SK-N-SH treated with all-trans-retinoic acid at 6 μM for 48 hours (cell line): ENCODE measurements around the gene UNC93B1.

ENCODE experiments used
- ATAC-seq: fragments of 200-7000 bp; cut with Tn5 transposase; 3 replicates; pipeline ENCODE4 v1.9.1; 2020; ENCODE audit warnings: mild to moderate bottlenecking, moderate library complexity
- ARNTL ChIP-seq: fragments of 450-650 bp; formaldehyde crosslinking; IDR thresholded peaks from 2 replicates; pipeline ENCODE4 v1.5.0; 2020; ENCODE audit warnings: low read depth, mild to moderate bottlenecking, moderate library complexity, borderline replicate concordance
- BACH2 ChIP-seq: fragments of 250-450 bp; sonication (Bioruptor Pico); IDR thresholded peaks from 2 replicates; pipeline ENCODE4 v1.9.0; 2021; ENCODE audit warnings: mild to moderate bottlenecking, borderline replicate concordance
- CREB5 ChIP-seq: fragments of 250-450 bp; sonication (Bioruptor Pico); IDR thresholded peaks from 2 replicates; pipeline ENCODE4 v1.5.1; 2020; ENCODE audit warnings: low read depth, mild to moderate bottlenecking, moderate library complexity
- CSDC2 ChIP-seq: fragments of 250-450 bp; sonication (Bioruptor Pico); IDR thresholded peaks from 2 replicates; pipeline ENCODE4 v1.5.0; 2020; ENCODE audit warnings: mild to moderate bottlenecking, moderate library complexity
- CSRNP3 ChIP-seq: fragments of 250-450 bp; sonication (Bioruptor Pico); IDR thresholded peaks from 2 replicates; pipeline ENCODE4 v1.5.1; 2021; ENCODE audit warnings: mild to moderate bottlenecking, moderate library complexity
- ESRRG ChIP-seq: fragments of 250-450 bp; sonication (Bioruptor Pico); IDR thresholded peaks from 2 replicates; pipeline ENCODE4 v1.6.1; 2021; ENCODE audit warnings: mild to moderate bottlenecking
- ISL1 ChIP-seq: fragments of 250-450 bp; sonication (Bioruptor Pico); IDR thresholded peaks from 2 replicates; pipeline ENCODE4 v2.1.2; 2022; ENCODE audit warnings: mild to moderate bottlenecking, moderate library complexity
- OSR1 ChIP-seq: fragments of 250-450 bp; sonication (Bioruptor Pico); IDR thresholded peaks from 2 replicates; pipeline ENCODE4 v1.8.0; 2022; ENCODE audit warnings: moderate library complexity, mild to moderate bottlenecking, inconsistent platforms
- PATZ1 ChIP-seq: fragments of 250-450 bp; sonication (Bioruptor Pico); IDR thresholded peaks from 2 replicates; pipeline ENCODE4 v1.8.0; 2020; ENCODE audit warnings: mild to moderate bottlenecking, moderate library complexity, borderline replicate concordance
- POU6F1 ChIP-seq: fragments of 250-450 bp; sonication (Bioruptor Pico); IDR thresholded peaks from 2 replicates; pipeline ENCODE4 v1.8.0; 2021; ENCODE audit warnings: low read depth, mild to moderate bottlenecking, moderate library complexity, borderline replicate concordance
- PPARA ChIP-seq: fragments of 250-450 bp; sonication (Bioruptor Pico); IDR thresholded peaks from 2 replicates; pipeline ENCODE4 v1.5.0; 2020; ENCODE audit warnings: mild to moderate bottlenecking, borderline replicate concordance
- RARB ChIP-seq: fragments of 250-450 bp; sonication (Bioruptor Pico); IDR thresholded peaks from 2 replicates; pipeline ENCODE4 v1.8.0; 2021; ENCODE audit warnings: mild to moderate bottlenecking, moderate library complexity
- TCF4 ChIP-seq: fragments of 250-450 bp; sonication (Bioruptor Pico); IDR thresholded peaks from 2 replicates; pipeline ENCODE4 v1.8.0; 2021; ENCODE audit warnings: mild to moderate bottlenecking, moderate library complexity, borderline replicate concordance
- TOX ChIP-seq: fragments of 250-450 bp; sonication (Bioruptor Pico); IDR thresholded peaks from 2 replicates; pipeline ENCODE4 v1.8.0; 2021; ENCODE audit warnings: mild to moderate bottlenecking, moderate library complexity, borderline replicate concordance
- TSHZ2 ChIP-seq: fragments of 250-450 bp; sonication (Bioruptor Pico); IDR thresholded peaks from 2 replicates; pipeline ENCODE4 v1.5.0; 2020; ENCODE audit warnings: mild to moderate bottlenecking, moderate library complexity
- ZC3H10 ChIP-seq: fragments of 250-450 bp; sonication (Bioruptor Pico); IDR thresholded peaks from 2 replicates; pipeline ENCODE4 v1.5.1; 2021; ENCODE audit warnings: mild to moderate bottlenecking, moderate library complexity
- ZFP3 ChIP-seq: fragments of 250-450 bp; sonication (Bioruptor Pico); IDR thresholded peaks from 2 replicates; pipeline ENCODE4 v1.5.0; 2020; ENCODE audit warnings: mild to moderate bottlenecking, moderate library complexity
- ZFP30 ChIP-seq: fragments of 450-650 bp; formaldehyde crosslinking; IDR thresholded peaks from 2 replicates; pipeline ENCODE4 v1.5.0; 2022; ENCODE audit warnings: mild to moderate bottlenecking, moderate library complexity
- ZNF565 ChIP-seq: fragments of 450-650 bp; formaldehyde crosslinking; conservative IDR thresholded peaks from 2 replicates; pipeline ENCODE4 v1.5.0; 2020; ENCODE audit warnings: low read depth, mild to moderate bottlenecking, moderate library complexity
- ZNF70 ChIP-seq: fragments of 450-650 bp; formaldehyde crosslinking; IDR thresholded peaks from 2 replicates; pipeline ENCODE4 v1.5.0; 2020; ENCODE audit warnings: mild to moderate bottlenecking, moderate library complexity

Gene UNC93B1

GRCh38 chr11:68028802-68029545 lies 25.1 kb upstream of the UNC93B1 start:
- no peak for ATAC-seq
- no peak for TF ChIP-seq ZFP30 (CRISPR knock-in tag)
- no peak for TF ChIP-seq ZFP3 (CRISPR knock-in tag)
- TF ChIP-seq TSHZ2, result no peak
- no peak for TF ChIP-seq ARNTL
- no peak for TF ChIP-seq ISL1 (CRISPR knock-in tag)
- TF ChIP-seq CSRNP3 (CRISPR knock-in tag), result no peak
- TF ChIP-seq RARB (CRISPR knock-in tag), result no peak
- no peak for TF ChIP-seq CSDC2
- TF ChIP-seq ZC3H10, result no peak
- TF ChIP-seq TOX (CRISPR knock-in tag), result no peak
- no peak for TF ChIP-seq PPARA (CRISPR knock-in tag)

- no peak for ATAC-seq
- no peak for TF ChIP-seq TSHZ2
Observed at GRCh38 chr11:68027667-68028066, 23.8 kb upstream of the UNC93B1 start.

GRCh38 chr11:68026391-68027105 lies 22.7 kb upstream of the UNC93B1 start:
- TF ChIP-seq ZFP30 (CRISPR knock-in tag), result no peak
- TF ChIP-seq CREB5 (CRISPR knock-in tag), result no peak
- no peak for TF ChIP-seq ZNF70 (CRISPR knock-in tag)
- no peak for TF ChIP-seq BACH2 (CRISPR knock-in tag)
- TF ChIP-seq CSDC2, result no peak
- no peak for TF ChIP-seq POU6F1 (CRISPR knock-in tag)
- no peak for TF ChIP-seq ESRRG (CRISPR knock-in tag)
- TF ChIP-seq TCF4, result no peak
- no peak for ATAC-seq

GRCh38 chr11:68025047-68025446 lies 21.1 kb upstream of the UNC93B1 start:
- TF ChIP-seq OSR1 (CRISPR knock-in tag) (no peak), ZNF565 (CRISPR knock-in tag) (no peak), CREB5 (CRISPR knock-in tag) (no peak), PATZ1 (CRISPR knock-in tag) (no peak), ISL1 (CRISPR knock-in tag) (no peak), ARNTL (no peak)
- no peak for ATAC-seq
